ENCODE data around the gene CLCA4. TPM values are rescaled to one million over a fixed set of nuclear protein-coding genes. Genes with fewer than 3 reads are reported as not detected.

CLCA4 gene
- total and polyA plus RNA-seq, 10 of the 15 experiments (the other 5 are each of a cell fraction or from before 2014, with no cell fraction given): 0.01 to 0.08 TPM; not detected in 8

DNA sequence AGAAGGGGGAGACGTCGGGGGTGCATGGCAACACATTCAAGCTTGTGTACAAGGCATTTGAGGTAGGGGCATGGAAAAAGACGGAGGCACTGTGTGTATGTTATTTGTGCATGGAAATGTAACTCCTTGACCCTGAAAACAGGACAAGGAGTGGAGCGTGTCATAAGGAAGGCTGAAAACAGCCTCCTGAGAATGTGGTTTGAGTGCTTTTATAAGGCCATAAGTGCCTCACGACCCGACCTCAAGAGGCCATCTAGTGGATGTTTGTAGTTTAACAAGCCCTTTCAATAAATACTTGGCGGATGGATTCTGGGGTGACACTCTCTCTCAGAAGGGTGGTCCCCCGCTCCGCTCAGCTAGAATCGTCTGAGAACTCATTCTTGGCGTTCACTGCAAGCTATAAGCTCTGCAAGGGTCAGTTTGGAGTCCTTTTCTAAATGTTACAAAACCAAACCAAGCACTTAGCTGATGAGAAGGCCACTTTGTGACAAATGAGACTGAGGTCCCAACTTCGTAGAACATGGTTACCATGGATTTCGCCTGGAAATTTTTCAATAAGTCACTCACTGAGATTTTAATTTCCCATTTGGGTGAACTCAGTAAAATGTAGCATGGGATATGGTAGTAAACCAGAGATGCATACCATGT is 38.8 kb upstream of the CLCA4 start (continued):
- TF ChIP-seq MYC (IDR thresholded peaks at IDR 0.05; ENCODE audit: insufficient read depth, insufficient read length, insufficient replicate concordance, low read length, severe bottlenecking) (no peak), SIN3A (IDR thresholded peaks at IDR 0.05; ENCODE audit: low read depth, low read length) (no peak), SMC3 (IDR thresholded peaks at IDR 0.05; ENCODE audit: borderline replicate concordance, low read length) (peak; percentile 23; the same call in 1 of the 2 replicates), ASH2L (IDR thresholded peaks at IDR 0.05; ENCODE audit: borderline replicate concordance, low read depth) (no peak)
- TF ChIP-seq, protein P1, sequence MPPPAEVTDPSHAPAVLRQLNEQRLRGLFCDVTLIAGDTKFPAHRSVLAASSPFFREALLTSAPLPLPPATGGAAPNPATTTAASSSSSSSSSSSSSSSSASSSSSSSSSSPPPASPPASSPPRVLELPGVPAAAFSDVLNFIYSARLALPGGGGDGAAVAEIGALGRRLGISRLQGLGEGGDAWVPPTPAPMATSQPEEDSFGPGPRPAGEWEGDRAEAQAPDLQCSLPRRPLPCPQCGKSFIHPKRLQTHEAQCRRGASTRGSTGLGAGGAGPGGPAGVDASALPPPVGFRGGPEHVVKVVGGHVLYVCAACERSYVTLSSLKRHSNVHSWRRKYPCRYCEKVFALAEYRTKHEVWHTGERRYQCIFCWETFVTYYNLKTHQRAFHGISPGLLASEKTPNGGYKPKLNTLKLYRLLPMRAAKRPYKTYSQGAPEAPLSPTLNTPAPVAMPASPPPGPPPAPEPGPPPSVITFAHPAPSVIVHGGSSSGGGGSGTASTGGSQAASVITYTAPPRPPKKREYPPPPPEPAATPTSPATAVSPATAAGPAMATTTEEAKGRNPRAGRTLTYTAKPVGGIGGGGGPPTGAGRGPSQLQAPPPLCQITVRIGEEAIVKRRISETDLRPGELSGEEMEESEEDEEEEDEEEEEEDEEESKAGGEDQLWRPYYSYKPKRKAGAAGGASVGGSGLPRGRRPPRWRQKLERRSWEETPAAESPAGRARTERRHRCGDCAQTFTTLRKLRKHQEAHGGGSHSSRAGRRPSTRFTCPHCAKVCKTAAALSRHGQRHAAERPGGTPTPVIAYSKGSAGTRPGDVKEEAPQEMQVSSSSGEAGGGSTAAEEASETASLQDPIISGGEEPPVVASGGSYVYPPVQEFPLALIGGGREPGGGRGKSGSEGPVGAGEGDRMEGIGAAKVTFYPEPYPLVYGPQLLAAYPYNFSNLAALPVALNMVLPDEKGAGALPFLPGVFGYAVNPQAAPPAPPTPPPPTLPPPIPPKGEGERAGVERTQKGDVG (CRISPR knock-in tag; IDR thresholded peaks at IDR 0.05): no peak

DNA sequence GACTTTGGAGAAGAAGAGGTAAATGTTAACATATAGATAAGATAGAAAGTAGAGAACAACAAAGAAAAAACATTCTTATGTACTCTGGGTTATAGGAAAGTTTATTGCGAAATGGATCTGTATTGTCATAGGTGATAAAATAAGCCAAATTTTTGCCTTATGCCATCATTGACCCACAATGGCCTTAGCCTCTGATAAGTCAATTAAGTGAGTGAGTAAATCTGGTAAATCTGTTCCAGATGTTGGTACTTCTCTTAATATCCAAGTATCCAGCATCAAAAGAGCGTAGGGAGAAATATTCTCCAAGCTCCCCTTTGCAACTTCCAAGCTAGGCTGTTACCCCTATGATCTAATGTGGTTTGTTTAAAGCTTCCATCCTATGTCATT is 38.3 kb upstream of the CLCA4 start:
- TF ChIP-seq NR2F1 (conservative IDR thresholded peaks at IDR 0.05): no peak
- TF ChIP-seq SIN3A (IDR thresholded peaks at IDR 0.05; ENCODE audit: low read depth, low read length): no peak
- TF ChIP-seq, protein P2, sequence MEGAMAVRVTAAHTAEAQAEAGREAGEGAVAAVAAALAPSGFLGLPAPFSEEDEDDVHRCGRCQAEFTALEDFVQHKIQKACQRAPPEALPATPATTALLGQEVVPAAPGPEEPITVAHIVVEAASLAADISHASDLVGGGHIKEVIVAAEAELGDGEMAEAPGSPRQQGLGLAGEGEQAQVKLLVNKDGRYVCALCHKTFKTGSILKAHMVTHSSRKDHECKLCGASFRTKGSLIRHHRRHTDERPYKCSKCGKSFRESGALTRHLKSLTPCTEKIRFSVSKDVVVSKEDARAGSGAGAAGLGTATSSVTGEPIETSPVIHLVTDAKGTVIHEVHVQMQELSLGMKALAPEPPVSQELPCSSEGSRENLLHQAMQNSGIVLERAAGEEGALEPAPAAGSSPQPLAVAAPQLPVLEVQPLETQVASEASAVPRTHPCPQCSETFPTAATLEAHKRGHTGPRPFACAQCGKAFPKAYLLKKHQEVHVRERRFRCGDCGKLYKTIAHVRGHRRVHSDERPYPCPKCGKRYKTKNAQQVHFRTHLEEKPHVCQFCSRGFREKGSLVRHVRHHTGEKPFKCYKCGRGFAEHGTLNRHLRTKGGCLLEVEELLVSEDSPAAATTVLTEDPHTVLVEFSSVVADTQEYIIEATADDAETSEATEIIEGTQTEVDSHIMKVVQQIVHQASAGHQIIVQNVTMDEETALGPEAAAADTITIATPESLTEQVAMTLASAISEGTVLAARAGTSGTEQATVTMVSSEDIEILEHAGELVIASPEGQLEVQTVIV (IDR thresholded peaks at IDR 0.05; ENCODE audit: borderline replicate concordance, partially characterized antibody): no peak
- TF ChIP-seq NRF1 (conservative IDR thresholded peaks at IDR 0.05; ENCODE audit: low read depth, low read length): no peak
- no peak for TF ChIP-seq SMAD5 (IDR thresholded peaks at IDR 0.05; ENCODE audit: low read depth)
- TF ChIP-seq NBN (IDR thresholded peaks at IDR 0.05): no peak
- TF ChIP-seq, protein P3, sequence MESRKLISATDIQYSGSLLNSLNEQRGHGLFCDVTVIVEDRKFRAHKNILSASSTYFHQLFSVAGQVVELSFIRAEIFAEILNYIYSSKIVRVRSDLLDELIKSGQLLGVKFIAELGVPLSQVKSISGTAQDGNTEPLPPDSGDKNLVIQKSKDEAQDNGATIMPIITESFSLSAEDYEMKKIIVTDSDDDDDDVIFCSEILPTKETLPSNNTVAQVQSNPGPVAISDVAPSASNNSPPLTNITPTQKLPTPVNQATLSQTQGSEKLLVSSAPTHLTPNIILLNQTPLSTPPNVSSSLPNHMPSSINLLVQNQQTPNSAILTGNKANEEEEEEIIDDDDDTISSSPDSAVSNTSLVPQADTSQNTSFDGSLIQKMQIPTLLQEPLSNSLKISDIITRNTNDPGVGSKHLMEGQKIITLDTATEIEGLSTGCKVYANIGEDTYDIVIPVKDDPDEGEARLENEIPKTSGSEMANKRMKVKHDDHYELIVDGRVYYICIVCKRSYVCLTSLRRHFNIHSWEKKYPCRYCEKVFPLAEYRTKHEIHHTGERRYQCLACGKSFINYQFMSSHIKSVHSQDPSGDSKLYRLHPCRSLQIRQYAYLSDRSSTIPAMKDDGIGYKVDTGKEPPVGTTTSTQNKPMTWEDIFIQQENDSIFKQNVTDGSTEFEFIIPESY (IDR thresholded peaks at IDR 0.05): no peak
- TF ChIP-seq JUNB (IDR thresholded peaks at IDR 0.05): no peak
- no peak for ATAC-seq
- FAIRE-seq: no peak
- Histone ChIP-seq H3K27me3 (replicated peaks in 1 of 2; ENCODE audit: control insufficient read depth in 2 of 2, insufficient read depth in 2 of 2, low read length in 1 of 2) (no peaks in the 10 kb centered on the region; a peak in 2 of 4 replicates), H3K9me3 (replicated peaks; ENCODE audit: control insufficient read depth, insufficient read depth, low read length) (no peaks in the 10 kb centered on the region), H4K20me1 (ENCODE audit: control insufficient read depth, insufficient read depth) (no peaks in the 10 kb centered on the region), H3K79me2 (ENCODE audit: control insufficient read depth, insufficient read depth, low read length) (no peaks in the 10 kb centered on the region), H3K27ac (ENCODE audit: control insufficient read depth, insufficient read depth) (no peak overlapping the region), H3K36me3 (ENCODE audit: control insufficient read depth in 2 of 2, insufficient read depth in 2 of 2, low read length in 1 of 2) (no peaks in the 10 kb centered on the region), H3K4me1 (ENCODE audit: control insufficient read depth, insufficient read depth, low read length) (no peaks in the 10 kb centered on the region), H2AFZ (ENCODE audit: control insufficient read depth, low read depth, low read length) (no peak overlapping the region), H3K9ac (ENCODE audit: control insufficient read depth, insufficient read depth, low read length) (no peak overlapping the region), H3K4me2 (ENCODE audit: control insufficient read depth, insufficient read depth) (no peak overlapping the region), H3K4me3 (no peak overlapping the region)
- ChIA-PET RAD21 (ENCODE audit: unreplicated experiment) (interaction anchor here (0.6 to 2.1 kb wide), 2 partner anchors 34 to 129 kb away, joined by 3 to 6 read pairs; no protein-coding TSS in a partner anchor), SMC1A (ENCODE audit: uncharacterized antibody, unreplicated experiment) (interaction anchor here (0.5 to 2.3 kb wide), 3 partner anchors 9 to 322 kb away, joined by 3 to 7 read pairs (median 4); no protein-coding TSS in a partner anchor), POLR2A (no interaction called here), CTCF (interaction anchor here (0.6 to 11.1 kb wide), 9 partner anchors 7 to 356 kb away, joined by 3 to 104 read pairs (median 11); no protein-coding TSS in a partner anchor)
- BruUV-seq (replicated peaks): no TSS peak
- 55% methylated on average over 2 of the region's 2 CpGs for WGBS (ENCODE audit: insufficient coverage, insufficient replicate concordance, low lambda C conversion rate, missing lambda C conversion rate)
- in situ Hi-C loops (cut with MboI): loop anchor here (25.0 kb wide), 1 partner anchor 579 kb away; no protein-coding TSS in a partner anchor
- no peak for DNase-seq (ENCODE audit: low read depth, low spot score)
- intact Hi-C loops (cut with micrococcal nuclease; ENCODE audit: unreplicated experiment): loop anchor here (10.0 kb wide), 1 partner anchor 576 kb away; no protein-coding TSS in a partner anchor

All from GM12878 (cell line).